ENCODE results near the gene P4HTM.

DNA sequence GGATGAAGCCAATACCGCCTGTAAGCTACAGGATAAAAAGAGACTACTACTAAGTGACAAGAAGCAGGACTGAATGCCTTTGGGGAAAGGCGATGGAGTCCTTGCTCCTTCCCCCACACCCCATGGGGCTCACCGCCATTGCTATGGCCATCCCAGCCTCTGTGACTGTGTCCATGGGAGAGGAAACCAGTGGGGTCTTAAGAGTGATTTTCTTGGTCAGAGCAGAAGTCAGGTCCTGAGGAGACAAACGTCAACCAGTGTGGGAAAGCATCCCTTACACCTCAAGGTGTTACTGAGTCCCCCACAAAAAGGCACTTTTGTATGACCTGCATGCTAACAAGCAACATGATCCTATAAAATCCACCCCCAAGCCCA lies 38.2 kb downstream of the P4HTM start:
- TF ChIP-seq, protein P1, sequence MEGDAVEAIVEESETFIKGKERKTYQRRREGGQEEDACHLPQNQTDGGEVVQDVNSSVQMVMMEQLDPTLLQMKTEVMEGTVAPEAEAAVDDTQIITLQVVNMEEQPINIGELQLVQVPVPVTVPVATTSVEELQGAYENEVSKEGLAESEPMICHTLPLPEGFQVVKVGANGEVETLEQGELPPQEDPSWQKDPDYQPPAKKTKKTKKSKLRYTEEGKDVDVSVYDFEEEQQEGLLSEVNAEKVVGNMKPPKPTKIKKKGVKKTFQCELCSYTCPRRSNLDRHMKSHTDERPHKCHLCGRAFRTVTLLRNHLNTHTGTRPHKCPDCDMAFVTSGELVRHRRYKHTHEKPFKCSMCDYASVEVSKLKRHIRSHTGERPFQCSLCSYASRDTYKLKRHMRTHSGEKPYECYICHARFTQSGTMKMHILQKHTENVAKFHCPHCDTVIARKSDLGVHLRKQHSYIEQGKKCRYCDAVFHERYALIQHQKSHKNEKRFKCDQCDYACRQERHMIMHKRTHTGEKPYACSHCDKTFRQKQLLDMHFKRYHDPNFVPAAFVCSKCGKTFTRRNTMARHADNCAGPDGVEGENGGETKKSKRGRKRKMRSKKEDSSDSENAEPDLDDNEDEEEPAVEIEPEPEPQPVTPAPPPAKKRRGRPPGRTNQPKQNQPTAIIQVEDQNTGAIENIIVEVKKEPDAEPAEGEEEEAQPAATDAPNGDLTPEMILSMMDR (conservative IDR thresholded peaks at IDR 0.05; ENCODE audit: low read depth, low read length), result no peak
- no peak for TF ChIP-seq POLR2A (IDR thresholded peaks at IDR 0.05; ENCODE audit: low read depth, low read length)
- TF ChIP-seq MXI1 (IDR thresholded peaks at IDR 0.05; ENCODE audit: borderline replicate concordance, low read depth, low read length), result no peak
- TF ChIP-seq, protein P2, sequence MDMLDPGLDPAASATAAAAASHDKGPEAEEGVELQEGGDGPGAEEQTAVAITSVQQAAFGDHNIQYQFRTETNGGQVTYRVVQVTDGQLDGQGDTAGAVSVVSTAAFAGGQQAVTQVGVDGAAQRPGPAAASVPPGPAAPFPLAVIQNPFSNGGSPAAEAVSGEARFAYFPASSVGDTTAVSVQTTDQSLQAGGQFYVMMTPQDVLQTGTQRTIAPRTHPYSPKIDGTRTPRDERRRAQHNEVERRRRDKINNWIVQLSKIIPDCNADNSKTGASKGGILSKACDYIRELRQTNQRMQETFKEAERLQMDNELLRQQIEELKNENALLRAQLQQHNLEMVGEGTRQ (IDR thresholded peaks at IDR 0.05; ENCODE audit: low read depth, low read length), result no peak
- TF ChIP-seq NFE2L2 (IDR thresholded peaks at IDR 0.05; ENCODE audit: low read depth, low read length), result no peak
- TF ChIP-seq BHLHE40 (IDR thresholded peaks at IDR 0.05; ENCODE audit: low read depth, low read length), result no peak
- TF ChIP-seq, protein P3, sequence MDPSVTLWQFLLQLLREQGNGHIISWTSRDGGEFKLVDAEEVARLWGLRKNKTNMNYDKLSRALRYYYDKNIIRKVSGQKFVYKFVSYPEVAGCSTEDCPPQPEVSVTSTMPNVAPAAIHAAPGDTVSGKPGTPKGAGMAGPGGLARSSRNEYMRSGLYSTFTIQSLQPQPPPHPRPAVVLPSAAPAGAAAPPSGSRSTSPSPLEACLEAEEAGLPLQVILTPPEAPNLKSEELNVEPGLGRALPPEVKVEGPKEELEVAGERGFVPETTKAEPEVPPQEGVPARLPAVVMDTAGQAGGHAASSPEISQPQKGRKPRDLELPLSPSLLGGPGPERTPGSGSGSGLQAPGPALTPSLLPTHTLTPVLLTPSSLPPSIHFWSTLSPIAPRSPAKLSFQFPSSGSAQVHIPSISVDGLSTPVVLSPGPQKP (IDR thresholded peaks at IDR 0.05; ENCODE audit: borderline replicate concordance, low read depth, low read length), result no peak
- TF ChIP-seq MAFK (IDR thresholded peaks at IDR 0.05; ENCODE audit: low read depth, low read length), result no peak
- no peak for TF ChIP-seq FOS (IDR thresholded peaks at IDR 0.05; ENCODE audit: low read depth, low read length)
- TF ChIP-seq MAZ (IDR thresholded peaks at IDR 0.05; ENCODE audit: borderline replicate concordance, low read depth, low read length), result no peak
- TF ChIP-seq RAD21 (IDR thresholded peaks at IDR 0.05; ENCODE audit: low read length), result no peak
- TF ChIP-seq CHD1 (IDR thresholded peaks at IDR 0.05; ENCODE audit: low read depth, low read length), result no peak

Data from IMR-90 (cell line).